Astrocyte of the spinal cord (primary cell): Measurements from ENCODE around the gene MYL6.
"Not testable (repeated sequence)": the region's sequence is repeated elsewhere in the genome, so short reads cannot be mapped to it uniquely, and the experiment has no call there.

Source experiments
- DNase-seq: peaks from one replicate; pipeline ENCODE4 v3.0.0; 2011; ENCODE audit warnings: low read depth, low spot score
- H3K4me3 ChIP-seq: 2 replicates; pipeline ENCODE4 v1.5.1; 2011; ENCODE audit warnings: low read depth, mild to moderate bottlenecking, low read length, moderate library complexity
- in situ Hi-C: cut with HindIII; loops from 2 replicates; pipeline ENCODE4 v1.10.0; 2017; ENCODE audit warnings: low sequenced_read_pairs
- TF ChIP-seq, protein P1 (sequence below): IDR thresholded peaks from 2 replicates; pipeline ENCODE4 v1.5.1; 2012; ENCODE audit warnings: low read depth, mild to moderate bottlenecking, low read length, inconsistent platforms

MYL6 gene

DNA sequence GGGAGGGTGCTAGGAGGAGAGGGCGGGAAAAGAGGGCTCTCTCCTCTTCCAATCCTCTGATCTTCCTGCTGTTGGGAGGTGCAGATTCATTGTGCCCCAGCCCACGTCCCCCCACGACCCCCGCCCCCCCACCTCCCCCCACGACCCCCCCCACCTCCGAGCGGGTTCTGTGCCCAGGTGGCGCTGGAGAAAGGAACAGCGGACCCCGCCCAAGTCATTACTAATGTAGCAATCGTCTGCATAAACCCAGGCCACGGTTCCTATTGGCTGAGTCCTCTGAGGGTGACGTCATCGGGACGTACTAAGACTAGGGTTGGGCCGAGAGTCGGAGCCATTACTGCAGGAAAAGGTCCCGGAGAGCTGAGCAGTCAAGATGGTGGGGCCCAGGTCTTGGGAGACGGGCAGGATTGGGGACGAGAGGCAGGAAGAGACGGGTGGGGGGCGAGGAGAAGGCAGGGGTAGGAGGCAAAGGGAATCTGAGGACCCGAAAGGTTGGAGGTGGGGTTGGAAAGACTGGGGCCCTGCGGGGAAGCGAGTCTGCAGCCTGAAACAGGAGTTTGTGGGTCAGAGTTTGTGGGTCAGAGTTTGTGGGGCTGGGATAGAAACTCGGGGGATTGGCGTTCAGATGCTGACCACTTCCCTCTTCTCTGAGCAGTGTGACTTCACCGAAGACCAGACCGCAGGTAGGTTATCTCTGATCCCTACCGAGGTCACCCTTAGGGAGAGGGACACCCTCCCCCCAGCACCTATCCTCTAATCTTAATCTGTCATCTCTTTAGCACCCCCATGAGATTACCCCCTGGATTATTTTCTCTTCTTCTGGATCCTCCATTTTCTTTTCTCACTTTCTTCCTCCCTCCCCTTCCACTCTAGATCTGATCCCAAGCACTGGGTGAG is at the start of gene MYL6:
MYL6 (plus strand) TSS at position 331 of the 897 bp plus-strand sequence; CDS start at position 374, 43 bp downstream.
- DNase-seq = peak; percentile 98
- peak within 1 kb of the TSS; percentile 83 for H3K4me3 ChIP-seq
- TF ChIP-seq, protein P1, sequence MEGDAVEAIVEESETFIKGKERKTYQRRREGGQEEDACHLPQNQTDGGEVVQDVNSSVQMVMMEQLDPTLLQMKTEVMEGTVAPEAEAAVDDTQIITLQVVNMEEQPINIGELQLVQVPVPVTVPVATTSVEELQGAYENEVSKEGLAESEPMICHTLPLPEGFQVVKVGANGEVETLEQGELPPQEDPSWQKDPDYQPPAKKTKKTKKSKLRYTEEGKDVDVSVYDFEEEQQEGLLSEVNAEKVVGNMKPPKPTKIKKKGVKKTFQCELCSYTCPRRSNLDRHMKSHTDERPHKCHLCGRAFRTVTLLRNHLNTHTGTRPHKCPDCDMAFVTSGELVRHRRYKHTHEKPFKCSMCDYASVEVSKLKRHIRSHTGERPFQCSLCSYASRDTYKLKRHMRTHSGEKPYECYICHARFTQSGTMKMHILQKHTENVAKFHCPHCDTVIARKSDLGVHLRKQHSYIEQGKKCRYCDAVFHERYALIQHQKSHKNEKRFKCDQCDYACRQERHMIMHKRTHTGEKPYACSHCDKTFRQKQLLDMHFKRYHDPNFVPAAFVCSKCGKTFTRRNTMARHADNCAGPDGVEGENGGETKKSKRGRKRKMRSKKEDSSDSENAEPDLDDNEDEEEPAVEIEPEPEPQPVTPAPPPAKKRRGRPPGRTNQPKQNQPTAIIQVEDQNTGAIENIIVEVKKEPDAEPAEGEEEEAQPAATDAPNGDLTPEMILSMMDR = no peak
- in situ Hi-C loops = no loop called here

DNA sequence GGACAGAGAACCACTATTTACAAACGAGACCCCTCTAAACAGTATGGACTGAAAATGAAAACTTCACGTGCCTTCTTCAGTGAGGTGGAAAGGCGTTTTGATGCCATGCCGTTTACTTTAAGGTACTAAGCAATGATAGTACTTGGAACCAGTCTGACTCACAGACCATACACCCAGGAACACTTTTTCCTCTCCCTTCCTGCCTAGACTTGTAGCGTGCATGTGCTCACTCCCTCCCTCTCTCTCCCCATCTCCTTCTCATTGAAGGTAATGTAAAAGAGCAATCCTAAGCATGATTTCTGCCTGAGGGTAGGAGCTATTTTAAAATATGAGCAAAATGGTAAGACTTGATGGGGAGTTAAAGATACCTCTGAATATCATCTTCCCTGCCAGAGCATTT is 47.6 kb upstream of the MYL6 start:
- TF ChIP-seq, protein P1 = no peak
- no peak for DNase-seq
- in situ Hi-C loops = no loop called here
- no peak overlapping the region for H3K4me3 ChIP-seq

DNA sequence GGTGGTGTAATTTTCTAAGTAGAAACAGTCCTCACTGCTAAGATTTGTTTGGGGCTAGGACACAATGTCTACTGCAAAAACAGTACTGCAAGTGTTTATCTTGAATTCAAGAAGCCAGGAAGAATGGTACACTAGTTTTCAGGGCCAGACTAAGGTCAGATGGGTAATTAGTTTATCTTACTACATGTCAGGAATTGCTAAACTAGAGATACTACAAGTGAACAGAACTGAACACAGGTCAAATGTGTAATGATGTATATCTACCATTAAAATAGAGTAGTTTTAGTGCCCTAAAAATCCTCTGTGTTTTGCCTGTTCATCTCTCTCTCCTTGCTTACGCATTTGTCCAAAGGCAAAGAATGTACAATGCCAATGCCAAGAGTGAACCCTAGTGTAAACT is 44.1 kb upstream of the MYL6 start:
- in situ Hi-C loops = no loop called here
- no peak for DNase-seq
- no peak overlapping the region for H3K4me3 ChIP-seq
- TF ChIP-seq, protein P1 = no peak

DNA sequence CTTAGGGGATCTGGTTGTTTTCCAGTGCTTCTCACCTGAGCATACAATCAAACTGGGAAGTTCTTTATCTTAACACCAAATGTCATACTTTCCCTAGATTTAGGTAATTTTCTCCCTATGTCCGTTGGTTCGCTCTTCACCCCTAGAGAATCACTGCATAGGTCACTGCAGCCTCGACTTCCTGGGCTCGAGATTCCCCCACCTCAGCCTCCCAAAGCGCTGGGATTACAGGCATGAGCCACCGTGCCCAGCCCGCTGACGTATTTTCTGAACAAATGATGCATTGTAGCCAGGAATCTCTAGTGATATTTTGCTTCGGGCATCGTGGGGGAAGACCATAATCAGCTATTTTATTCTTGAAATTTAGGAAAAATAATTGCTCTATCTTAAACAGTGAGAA is 42.8 kb upstream of the MYL6 start:
- in situ Hi-C loops = no loop called here
- TF ChIP-seq, protein P1 = no peak
- peak overlapping the region; percentile 79 for H3K4me3 ChIP-seq
- DNase-seq = peak; percentile 29

DNA sequence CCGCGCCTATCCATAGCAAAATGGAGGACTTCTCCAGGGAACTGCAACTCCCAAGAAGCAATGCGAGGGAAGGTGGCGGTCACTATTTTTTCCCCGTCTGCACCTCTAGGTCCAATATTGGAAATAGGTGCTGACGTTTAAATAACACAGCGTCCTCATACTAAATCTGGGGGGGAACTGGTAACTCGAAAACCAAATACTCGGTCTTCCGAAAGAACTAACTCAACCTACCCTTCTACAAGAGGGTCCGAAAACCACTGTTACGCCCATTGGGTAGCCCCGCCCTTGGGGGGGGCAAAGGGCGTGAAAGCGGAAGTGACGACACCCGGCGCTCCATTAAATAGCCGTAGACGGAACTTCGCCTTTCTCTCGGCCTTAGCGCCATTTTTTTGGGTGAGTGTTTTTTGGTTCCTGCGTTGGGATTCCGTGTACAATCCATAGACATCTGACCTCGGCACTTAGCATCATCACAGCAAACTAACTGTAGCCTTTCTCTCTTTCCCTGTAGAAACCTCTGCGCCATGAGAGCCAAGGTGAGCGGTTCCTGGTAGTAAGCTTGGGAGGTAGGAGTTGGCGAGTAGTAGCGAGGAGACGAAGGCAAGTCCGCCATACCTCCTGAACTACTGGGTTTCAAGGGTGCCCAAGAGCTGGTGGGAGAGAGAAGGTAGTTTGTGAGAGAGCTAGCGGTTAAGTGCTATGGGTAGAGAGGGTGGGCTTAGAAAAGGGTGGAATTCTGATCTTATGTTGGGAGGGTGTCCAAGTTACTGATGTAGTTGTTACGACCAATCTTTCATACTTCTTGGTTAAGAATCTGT is 41.7 kb upstream of the MYL6 start, which contains the start of gene RPL41:
RPL41 (plus strand) TSS at position 367 of the 815 bp plus-strand sequence.
- DNase-seq = peak; percentile 96
- TF ChIP-seq, protein P1 = no peak
- peak within 1 kb of the TSS; percentile 79 for H3K4me3 ChIP-seq
- in situ Hi-C loops = no loop called here

DNA sequence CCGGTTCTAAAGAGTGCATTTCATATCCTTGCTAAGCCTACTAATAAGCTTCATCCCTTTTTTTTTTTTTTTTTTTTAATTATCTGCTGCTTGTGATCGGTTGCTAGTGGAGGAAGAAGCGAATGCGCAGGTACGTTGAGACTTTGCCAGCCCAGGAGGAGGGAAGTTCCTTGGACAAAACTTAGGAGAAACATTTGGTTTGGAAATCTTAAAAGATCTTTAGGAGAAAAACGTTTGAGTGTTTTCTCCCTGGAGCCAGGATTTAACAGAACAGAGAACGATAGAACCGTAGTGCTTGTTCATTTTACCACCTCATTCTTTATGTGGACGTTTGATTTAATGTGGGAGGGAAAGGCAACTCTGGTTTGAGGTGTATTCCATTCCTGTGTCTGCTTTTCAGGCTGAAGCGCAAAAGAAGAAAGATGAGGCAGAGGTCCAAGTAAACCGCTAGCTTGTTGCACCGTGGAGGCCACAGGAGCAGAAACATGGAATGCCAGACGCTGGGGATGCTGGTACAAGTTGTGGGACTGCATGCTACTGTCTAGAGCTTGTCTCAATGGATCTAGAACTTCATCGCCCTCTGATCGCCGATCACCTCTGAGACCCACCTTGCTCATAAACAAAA is 41.0 kb upstream of the MYL6 start:
- H3K4me3 ChIP-seq = peak overlapping the region; percentile 84
- DNase-seq, in situ Hi-C loops: not testable (repeated sequence)
